ENCODE data around the gene METTL2B.
"Not testable (repeated sequence)": the region's sequence is repeated elsewhere in the genome, so short reads cannot be mapped to it uniquely, and the experiment has no call there.

The METTL2B gene

DNA sequence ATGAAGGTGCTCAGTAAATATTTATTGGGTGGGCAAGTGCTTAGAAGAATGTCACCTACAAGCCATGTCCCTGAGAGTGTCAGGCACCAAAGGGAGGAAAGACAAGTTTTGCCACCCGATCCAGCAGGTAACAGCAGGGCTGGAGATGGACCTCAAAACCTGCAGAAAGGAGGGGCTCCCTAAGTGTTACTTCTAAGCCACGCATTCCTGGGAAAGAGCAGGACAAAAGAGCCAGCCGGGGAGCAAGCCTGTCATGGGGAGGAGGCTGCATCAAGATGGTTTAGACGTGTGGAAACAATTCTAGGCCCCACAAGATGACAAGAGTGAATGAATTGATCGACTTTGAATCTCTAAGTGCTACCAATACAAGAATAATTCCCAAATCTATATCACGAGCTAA, 38.7 kb downstream of the METTL2B start:
- not testable (repeated sequence) for FAIRE-seq; DNase-seq (ENCODE audit: extremely low spot score, insufficient read length, low read depth)

DNA sequence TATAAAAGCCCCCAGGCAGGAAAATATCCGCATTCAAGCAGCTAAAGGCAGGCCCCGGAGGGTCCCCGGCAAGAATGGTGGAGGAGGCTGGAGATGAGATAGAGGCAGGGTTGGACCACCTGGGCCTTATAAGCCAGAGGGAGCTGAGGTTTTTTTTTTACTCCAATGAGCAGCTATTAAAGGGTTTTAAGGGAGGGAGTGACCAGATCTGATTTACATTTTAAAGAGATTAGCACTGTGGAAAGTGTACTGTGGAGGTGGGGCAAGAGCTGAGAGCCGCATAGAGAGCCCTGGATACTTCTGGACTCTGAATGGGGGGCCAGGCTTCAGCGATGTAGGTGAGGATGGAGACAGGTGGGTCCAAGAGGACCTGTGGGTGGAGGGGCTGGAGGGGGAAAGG, 40.5 kb downstream of the METTL2B start:
- not testable (repeated sequence) for DNase-seq (ENCODE audit: extremely low spot score, insufficient read length, low read depth); FAIRE-seq

DNA sequence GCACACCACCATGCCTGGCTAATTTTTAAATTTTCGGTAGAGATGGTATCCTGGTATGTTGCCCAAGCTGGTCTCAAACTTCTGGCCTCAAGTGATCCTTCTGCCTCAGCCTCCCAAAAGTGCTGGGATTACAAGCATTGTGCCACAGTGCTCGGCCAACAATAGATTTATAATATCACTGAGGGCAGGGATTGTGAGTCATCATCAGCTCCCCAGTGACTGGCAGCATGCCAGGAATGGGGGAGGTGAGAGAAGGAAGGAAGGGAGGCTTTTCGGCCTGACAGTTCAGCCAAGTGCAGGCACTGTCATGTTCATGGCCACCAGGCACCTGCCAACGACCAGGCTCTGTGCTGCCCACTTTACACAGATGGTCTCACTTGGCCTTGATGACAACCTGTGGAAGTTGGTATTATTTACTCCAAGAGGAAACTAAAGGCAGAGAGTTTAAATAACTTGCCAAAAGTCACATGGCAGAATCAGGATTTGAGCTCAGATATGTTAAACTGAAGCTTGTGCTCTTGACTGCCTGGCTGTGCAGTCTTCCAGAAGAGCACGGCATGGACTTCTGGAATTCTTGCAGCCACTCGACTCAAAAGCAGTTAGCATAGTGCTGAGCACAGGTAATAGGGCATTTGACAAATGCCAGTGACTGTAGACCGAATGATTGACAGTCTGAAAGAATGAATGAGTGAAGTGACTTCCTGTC, 46.8 kb downstream of the METTL2B start:
- not testable (repeated sequence) for DNase-seq (ENCODE audit: extremely low spot score, insufficient read length, low read depth); FAIRE-seq

DNA sequence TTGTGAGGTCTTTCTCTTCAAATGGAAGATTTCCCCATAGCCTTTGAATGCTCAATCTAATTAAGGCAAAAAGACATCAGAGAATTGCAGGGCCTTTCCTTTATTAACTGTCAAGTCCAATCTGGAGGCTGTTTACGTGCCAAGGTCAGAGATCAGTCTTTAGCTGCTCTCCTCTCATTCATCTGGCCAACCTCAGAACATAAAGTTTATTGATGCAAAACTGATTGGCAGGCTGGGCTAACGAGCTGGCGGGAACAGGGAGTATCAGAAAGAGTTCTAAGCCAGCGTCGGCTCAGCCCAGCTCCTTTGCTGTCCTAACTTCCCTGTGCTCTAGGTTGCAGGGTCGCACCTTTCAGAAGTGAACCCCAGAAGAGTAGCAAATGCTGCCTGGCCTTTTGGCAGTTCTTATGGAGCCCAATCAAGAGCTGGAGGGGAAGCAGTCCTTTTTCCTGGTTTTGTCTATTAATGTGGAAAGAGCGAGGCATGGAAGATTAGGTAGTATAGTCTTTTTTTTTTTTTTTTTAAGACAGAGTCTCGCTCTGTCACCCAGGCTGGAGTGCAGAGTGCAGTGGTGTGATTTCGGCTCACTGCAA, 47.5 kb downstream of the METTL2B start:
- DNase-seq (ENCODE audit: extremely low spot score, insufficient read length, low read depth); FAIRE-seq: not testable (repeated sequence)

DNA sequence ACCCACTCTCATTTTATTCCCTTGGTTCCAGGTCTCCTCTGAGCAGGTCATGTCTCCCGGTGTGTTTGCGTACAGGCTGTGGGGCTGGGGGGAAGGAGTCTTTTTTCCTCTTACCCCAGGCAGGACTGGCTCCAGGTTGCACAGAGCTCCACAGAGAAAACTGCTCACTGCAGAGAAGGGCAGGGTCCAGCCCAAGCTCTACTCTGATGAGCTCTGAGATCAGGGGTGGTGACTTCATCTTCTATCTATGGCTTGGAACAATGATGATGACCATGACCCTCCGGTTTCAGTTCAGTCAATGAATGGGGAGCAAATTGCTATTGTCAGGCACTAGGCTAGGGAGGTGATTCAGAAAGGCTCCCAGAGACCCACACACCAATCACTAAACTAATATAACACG, 49.0 kb downstream of the METTL2B start:
- DNase-seq (ENCODE audit: extremely low spot score, insufficient read length, low read depth); FAIRE-seq: not testable (repeated sequence)

DNA sequence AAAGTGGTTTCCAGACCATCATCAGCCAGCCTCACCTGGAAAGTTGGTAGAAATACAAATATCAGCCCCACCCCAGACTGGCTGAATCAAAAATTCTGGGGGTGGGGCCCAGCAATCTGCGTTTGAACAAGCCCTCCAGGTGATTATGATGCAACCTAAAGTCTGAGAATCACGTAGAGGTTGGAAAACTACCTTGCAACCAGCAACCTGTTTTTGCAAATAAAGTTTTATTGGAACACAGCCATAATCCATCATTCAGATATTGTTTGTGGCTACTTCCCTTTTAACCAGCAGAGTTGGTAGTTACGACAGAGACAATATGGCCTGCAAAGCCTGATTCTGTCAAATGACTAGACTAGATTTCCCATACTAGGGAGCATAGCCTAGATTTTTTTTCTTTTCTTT, 49.5 kb downstream of the METTL2B start:
- not testable (repeated sequence) for FAIRE-seq; DNase-seq (ENCODE audit: extremely low spot score, insufficient read length, low read depth)

DNA sequence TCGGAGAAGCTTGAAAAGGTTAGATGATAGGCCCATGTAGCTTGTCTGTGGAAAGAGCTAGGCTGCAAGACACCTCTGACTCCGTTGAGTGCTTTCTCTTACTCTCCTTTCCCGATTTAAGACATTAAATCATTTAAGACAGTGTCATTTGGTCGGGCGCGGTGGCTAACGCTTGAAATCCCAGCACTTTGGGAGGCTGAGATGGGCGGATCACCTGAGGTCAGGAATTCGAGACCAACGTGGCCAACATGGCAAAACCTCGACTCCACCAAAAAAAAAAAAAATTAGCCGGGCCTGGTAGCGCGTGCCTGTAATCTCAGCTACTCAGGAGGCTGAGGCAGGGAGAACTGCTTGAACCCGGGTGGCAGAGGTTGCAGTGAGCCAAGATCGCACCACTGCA, 52.6 kb downstream of the METTL2B start:
- FAIRE-seq: not testable (repeated sequence)

DNA sequence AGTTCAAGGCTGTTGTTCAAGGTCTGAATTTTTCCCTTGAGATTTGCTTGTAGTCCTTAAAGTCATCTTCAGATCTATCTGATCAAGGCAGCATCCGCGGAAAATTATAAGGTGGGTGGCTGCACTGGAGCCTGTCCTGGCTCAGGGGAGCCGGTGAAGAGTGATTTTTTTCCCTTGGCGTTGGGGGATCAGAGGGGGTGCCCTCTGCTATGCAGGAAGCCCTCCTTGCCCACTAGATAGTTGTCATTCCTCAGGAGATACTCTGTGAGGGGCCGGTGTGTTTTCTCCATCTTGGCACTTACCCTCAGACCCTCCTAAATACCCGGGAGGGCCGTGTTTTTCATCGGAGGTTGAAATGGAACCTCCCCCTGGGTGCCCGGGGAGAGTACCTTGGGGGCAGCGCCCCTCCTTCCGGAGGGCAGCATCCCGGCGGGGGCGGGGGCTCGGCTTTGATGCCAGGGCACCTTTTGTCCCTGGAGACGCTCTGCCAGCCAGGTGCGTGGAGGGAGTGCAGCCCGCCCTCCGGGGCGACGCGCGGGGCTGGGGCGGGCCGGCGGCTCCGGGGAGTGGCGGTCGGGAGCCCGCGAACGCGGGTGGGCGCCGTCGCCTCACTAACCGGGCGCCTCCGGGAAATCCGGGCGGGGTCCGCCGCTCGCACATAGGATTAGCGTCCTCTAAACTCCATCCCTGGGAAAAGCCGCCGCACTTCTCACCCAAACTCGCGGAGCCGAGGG, 53.7 kb downstream of the METTL2B start:
- FAIRE-seq: not testable (repeated sequence)

More for the DNA sequence above, 52.6 kb downstream of the METTL2B start:
- not testable (repeated sequence) for DNase-seq (ENCODE audit: extremely low spot score, insufficient read length, low read depth)

DNA sequence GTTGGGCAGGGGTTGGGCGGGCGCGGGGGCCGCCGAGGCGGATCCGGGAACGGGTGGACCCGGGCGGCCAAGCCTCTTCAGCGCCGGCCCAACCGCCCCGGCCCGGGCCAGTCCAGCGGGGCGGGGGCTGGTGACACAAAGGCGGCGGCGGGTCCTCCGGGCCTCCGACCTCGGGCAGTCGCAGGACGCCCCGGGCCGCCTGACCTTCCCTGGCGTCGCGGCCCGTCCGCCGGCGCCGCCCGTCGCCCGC, 54.2 kb downstream of the METTL2B start:
- FAIRE-seq: no peak

More for the DNA sequence above, 53.7 kb downstream of the METTL2B start:
- not testable (repeated sequence) for DNase-seq (ENCODE audit: extremely low spot score, insufficient read length, low read depth)

DNA sequence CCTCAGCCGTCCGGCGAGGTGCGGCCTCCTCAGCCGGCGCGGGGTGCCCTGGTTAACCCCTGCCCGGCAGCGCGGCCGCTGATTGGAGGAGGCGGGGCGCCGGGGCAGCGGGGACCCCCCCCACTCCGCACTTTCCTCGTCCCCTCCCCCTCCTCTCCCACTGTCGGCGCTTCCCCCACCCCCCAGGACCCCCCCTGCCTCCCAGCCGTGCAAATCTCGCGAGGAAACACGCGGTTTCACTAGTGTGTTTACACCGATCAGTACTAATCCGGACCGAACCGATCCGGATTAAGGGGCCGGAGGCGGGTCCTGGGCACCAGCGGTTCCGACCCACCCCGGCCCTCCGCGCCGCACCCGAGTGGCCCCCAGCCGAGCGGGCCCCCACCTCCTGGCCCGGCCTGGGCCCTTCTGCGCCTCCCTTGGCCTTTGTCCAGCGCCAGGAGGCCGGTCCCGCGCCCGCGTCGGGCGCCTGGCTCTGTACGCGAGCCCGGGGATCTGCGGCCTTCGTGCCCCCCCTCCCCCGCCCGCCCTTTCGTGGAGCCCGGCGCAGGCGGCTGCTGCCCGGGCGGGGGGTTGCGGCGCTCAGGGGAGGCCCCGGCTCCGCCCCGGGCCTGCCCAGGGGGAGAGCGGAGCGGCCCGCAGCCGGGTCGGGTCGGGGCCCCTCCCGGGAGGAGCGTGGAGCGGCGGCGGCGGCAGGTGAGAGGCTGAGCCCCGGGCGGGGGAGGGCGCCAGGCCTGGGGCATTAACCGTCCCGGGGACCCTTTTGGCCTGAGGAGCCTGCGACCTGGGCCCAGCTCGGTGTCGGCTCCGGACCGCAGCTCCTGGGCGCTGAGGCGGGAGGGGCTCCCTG, 54.8 kb downstream of the METTL2B start:
- not testable (repeated sequence) for FAIRE-seq
- DNase-seq (ENCODE audit: extremely low spot score, insufficient read length, low read depth): peak; percentile 78

More for the DNA sequence above, 54.2 kb downstream of the METTL2B start:
- no peak for DNase-seq (ENCODE audit: extremely low spot score, insufficient read length, low read depth)

DNA sequence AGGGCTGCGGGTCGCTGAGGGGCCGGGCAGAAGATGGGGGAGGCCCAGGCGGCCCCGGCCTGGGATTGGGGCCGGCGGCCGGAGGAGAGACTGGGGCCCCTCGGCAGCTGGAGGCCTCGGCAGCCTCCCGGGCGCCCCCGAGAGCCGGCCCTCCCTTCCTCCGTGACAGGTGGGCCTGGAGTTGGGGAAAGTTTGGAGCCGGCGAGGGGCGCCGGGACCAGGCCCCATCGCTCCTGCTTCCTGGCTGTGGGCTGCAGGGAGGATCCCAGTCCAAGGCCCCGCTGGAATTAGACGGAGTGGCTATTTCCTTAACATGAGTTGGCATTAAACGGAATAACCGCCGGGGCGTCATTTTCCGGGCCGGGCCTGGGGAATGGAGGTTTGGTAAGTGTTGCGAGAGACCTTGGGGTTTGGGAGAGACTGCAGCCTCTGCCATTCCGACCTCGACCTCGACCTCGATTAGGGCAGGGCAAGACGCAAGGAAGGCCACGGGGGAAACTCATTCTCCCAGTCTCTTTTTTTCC, 55.5 kb downstream of the METTL2B start:
- FAIRE-seq; DNase-seq (ENCODE audit: extremely low spot score, insufficient read length, low read depth): not testable (repeated sequence)

DNA sequence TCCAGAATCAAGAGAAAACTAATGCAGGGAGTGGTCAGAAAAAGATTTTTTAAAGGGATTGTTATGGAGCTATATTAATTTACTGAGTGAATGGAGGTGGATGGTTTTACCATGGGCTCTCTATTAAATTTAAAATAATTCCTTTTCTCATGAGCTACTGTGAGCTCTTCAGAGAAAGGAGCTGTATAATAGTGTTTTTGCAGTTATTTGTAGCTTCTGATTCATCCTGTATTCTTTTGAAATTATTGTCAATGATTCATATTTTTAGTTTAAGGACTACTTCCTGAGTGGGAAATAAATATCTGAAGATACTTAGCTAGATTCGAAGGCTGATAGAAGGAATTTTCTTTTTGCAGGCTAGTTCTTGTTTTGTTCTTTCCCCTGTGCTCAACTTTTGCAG, 56.4 kb downstream of the METTL2B start:
- not testable (repeated sequence) for DNase-seq (ENCODE audit: extremely low spot score, insufficient read length, low read depth); FAIRE-seq

DNA sequence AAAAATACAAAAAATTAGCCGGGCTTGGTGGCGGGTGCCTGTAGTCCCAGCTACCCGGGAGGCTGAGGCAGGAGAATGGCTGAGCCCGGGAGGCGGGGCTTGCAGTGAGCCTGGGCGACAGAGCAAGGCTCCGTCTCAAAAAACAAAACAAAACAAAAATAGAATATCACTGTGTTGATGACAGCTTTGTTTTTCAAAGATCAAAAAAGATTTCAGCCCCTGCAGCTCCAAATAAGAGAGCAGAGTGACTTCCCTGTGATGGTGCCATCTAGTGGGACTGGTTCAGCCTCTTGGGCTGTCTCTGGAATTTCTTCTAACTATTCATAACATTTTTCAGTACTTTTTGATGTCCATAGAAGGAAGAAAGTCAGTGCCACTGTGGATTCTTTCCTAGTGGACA, 60.9 kb downstream of the METTL2B start:
- FAIRE-seq: peak; percentile 82

DNA sequence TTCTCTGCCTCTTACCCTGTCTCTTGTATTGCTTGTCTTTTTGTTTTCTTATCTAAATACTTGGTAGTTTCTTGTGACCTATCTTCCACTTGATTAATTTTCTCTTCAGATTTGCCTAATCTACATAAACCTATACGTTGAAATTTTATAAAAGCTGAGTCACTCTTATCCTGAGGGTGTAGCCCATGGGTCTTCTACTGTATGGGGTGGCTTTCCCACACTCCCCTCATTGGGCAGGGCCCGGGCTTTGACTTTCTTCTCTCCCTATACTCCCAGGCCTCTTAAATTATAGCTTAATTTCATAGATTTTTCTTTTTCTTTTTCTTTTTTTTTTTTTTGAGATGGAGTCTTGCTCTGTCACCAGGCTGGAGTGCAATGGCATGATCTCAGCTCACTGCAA, 66.0 kb downstream of the METTL2B start:
- FAIRE-seq: not testable (repeated sequence)

More for the DNA sequence above, 60.9 kb downstream of the METTL2B start:
- not testable (repeated sequence) for DNase-seq (ENCODE audit: extremely low spot score, insufficient read length, low read depth)

DNA sequence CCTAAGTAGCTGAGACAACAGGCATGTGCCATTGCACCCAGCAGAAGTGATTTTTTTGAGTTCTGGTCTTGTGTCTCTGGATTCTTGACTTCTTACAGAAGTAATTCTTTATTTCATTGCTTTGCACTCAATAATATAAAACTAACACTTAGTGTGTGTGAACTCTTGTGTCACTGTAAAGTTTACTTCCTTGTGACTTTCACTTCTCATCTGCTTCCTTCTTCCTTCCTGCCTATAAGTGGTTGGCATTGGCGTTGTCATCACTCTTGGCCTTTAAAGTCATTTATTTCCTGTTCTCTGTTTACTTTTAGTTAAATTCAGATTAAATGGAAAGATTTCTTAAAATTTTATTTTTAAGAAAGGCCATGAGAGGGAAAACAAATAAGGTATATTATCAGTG, 66.8 kb downstream of the METTL2B start:
- not testable (repeated sequence) for FAIRE-seq; DNase-seq (ENCODE audit: extremely low spot score, insufficient read length, low read depth)

More for the DNA sequence above, 66.0 kb downstream of the METTL2B start:
- DNase-seq (ENCODE audit: extremely low spot score, insufficient read length, low read depth): not testable (repeated sequence)

DNA sequence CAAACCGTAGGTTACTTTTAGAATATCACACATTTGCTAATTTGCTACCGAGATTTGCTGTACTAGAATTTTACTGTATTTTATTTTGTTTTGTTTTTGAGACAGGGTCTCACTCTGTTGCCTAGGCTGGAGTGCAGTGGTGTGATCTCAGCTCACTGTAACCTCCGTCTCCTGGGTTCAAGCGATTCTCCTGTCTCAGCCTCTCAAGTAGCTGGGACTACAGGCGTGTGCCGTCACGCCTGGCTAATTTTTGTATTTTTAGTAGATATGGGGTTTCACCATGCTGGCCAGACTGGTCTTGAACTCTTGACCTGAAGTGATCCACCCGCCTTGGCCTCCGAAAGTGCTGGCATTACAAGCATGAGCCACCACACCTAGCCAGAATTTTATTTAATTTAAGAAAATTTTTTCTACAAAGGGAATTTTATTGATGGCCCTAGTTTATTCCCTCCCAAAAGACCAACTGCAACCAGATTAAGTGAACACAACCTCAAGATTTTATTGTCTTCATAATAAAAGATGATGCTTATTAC, 69.8 kb downstream of the METTL2B start:
- DNase-seq (ENCODE audit: extremely low spot score, insufficient read length, low read depth); FAIRE-seq: not testable (repeated sequence)

DNA sequence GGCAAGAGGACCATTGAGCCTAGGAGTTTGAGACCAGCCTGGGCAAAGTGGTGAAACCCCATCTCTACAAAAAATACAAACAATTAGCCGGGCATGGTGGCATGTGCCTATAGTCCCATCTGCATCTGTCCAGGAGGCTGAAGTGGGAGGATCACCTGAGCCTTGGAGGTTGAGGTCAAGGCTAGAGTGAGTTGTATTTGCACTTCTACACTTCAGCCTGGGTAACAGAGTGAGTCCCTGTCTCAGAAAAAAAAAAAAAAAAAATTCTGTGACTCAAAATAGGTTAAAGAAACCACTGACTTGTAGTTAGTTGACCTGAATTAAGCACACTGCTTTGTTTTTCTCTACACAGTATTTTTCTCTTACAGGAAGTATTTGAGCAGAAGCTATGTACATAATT, 74.4 kb downstream of the METTL2B start:
- FAIRE-seq (no peak), DNase-seq (ENCODE audit: extremely low spot score, insufficient read length, low read depth) (no peak)

DNA sequence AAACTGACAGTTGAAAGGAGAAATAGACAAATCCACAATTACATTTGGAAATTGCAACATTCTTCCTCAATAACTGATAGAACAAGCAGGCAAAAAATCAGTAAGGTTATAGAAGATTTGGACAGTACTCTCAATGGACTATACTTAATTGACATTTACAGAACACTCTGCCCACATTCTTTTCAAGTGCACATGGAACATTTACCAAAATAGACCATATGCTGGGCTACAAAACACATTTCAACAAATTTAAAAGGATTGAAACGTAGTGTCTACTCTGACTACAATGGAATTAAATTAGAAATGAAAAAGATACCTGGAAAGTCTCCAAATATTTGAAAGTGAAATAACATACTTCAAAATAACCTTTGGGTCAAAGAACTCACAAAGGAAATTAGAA, 77.8 kb downstream of the METTL2B start:
- DNase-seq (ENCODE audit: extremely low spot score, insufficient read length, low read depth); FAIRE-seq: not testable (repeated sequence)
